H1 (cell line): Measurements from ENCODE around the gene ANGPTL4. TPM values are rescaled to one million over a fixed set of nuclear protein-coding genes. Genes with fewer than 3 reads are reported as not detected.

Source experiments
- ASH2L ChIP-seq: fragments of 200-600, 300-600 bp; sonication (generic); IDR thresholded peaks from one replicate; pipeline ENCODE4 v1.7.1; 2017; ENCODE audit warnings: low read length
- RAD21 ChIP-seq, 2 experiments: IDR thresholded peaks in 1 of 2; conservative IDR thresholded peaks in 1 of 2; 2 replicates each; pipeline ENCODE4 v1.6.1; 2011; ENCODE audit warnings: low read depth in 2 of 2, low read length in 2 of 2, improper control_type of control experiment in 1 of 2, inconsistent platforms in 1 of 2, mild to moderate bottlenecking in 1 of 2, moderate library complexity in 1 of 2
- RNF2 ChIP-seq: fragments of 200-900, 300-1000 bp; sonication (generic); IDR thresholded peaks from 2 replicates; pipeline ENCODE4 v1.7.1; 2016; ENCODE audit warnings: borderline replicate concordance, low read depth, mild to moderate bottlenecking, antibody characterized with exemption, low read length; ENCODE audit not compliant: poor library complexity, severe bottlenecking; ENCODE audit errors: missing control alignments
- polyA plus RNA-seq, 7 experiments: library from polyadenylated mRNA; depleted of rRNA in 3 of 7; stranded (reverse) in 5 of 7; unstranded in 2 of 7; fragments of >200 nt in 5 of 7; fragments of 200-250 nt in 2 of 7; gene quantifications; 1 replicate in 5 of 7; 2 replicates in 1 of 7; 4 replicates in 1 of 7; pipeline versions ENCODE4 v1.2.1 to v1.2.3, GENCODE V29; 2011 to 2013; ENCODE audit warnings: missing spikeins in 2 of 7, mixed read lengths in 2 of 7
- total RNA-seq: library from RNA; stranded (reverse); fragmentation: NEBNext Ultra II Directional; extraction: Animal tissue kit (Norgen Biotek cat#: 25700); gene quantifications from 2 replicates; pipeline ENCODE4 v1.2.1, GENCODE V29; 2021
- TF ChIP-seq, protein P1 (sequence below): fragments of 300-600 bp; sonication (generic); IDR thresholded peaks from 2 replicates; pipeline ENCODE4 v1.7.1; 2012; ENCODE audit warnings: low read length, moderate library complexity, mild to moderate bottlenecking, inconsistent platforms; ENCODE audit not compliant: insufficient replicate concordance
- TF ChIP-seq, protein P2 (sequence below), 3 experiments: IDR thresholded peaks; 1 replicate in 2 of 3; 2 replicates in 1 of 3; pipeline versions ENCODE4 v1.5.1 to v1.6.1; 2011; ENCODE audit warnings: low read length in 3 of 3, mild to moderate bottlenecking in 3 of 3, inconsistent platforms in 2 of 3, low read depth in 1 of 3, moderate library complexity in 1 of 3; ENCODE audit not compliant: insufficient read depth in 1 of 3; ENCODE audit errors: control extremely low read depth in 1 of 3

Gene ANGPTL4
- total and polyA plus RNA-seq, 2 of the 8 experiments (the other 6 are each of a cell fraction or from before 2014, with no cell fraction given) = 2.3 to 6.5 TPM

DNA sequence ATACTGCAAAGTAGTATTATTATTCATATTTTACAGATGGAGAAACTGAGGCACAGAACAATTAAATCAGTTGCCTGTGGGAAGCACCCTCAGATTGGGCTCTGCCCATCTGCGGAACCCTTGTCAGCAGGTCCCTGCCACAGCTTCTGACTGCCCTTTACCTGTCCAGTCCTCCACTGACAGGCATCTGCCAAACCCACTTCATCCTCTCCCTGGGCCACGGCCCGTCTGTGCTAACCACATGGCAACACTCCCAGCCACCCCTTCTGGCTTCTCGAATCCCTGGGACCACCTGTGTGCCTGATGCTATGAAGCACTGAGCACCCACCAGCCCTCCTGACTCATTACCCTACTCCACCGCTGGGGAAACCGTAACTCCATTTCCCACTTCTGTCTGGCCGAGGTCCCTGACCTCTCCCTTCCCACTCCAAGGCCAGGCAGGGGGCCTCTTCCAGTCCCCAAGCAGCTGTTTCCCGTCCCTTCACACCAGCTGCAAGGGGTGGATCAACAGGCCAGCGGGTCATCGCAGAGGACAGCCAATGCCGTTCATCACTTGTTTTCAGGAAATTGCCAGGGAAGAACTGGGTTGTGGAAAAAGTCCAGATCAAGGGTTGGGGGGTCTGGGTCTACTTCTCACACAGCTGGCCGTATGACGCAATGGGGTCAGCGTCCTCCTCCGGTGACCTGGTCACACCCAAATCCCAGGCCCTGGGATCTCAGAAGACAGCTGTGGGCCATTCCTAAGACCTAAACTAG is 23.4 kb upstream of the ANGPTL4 start (continued):
- TF ChIP-seq, protein P1, sequence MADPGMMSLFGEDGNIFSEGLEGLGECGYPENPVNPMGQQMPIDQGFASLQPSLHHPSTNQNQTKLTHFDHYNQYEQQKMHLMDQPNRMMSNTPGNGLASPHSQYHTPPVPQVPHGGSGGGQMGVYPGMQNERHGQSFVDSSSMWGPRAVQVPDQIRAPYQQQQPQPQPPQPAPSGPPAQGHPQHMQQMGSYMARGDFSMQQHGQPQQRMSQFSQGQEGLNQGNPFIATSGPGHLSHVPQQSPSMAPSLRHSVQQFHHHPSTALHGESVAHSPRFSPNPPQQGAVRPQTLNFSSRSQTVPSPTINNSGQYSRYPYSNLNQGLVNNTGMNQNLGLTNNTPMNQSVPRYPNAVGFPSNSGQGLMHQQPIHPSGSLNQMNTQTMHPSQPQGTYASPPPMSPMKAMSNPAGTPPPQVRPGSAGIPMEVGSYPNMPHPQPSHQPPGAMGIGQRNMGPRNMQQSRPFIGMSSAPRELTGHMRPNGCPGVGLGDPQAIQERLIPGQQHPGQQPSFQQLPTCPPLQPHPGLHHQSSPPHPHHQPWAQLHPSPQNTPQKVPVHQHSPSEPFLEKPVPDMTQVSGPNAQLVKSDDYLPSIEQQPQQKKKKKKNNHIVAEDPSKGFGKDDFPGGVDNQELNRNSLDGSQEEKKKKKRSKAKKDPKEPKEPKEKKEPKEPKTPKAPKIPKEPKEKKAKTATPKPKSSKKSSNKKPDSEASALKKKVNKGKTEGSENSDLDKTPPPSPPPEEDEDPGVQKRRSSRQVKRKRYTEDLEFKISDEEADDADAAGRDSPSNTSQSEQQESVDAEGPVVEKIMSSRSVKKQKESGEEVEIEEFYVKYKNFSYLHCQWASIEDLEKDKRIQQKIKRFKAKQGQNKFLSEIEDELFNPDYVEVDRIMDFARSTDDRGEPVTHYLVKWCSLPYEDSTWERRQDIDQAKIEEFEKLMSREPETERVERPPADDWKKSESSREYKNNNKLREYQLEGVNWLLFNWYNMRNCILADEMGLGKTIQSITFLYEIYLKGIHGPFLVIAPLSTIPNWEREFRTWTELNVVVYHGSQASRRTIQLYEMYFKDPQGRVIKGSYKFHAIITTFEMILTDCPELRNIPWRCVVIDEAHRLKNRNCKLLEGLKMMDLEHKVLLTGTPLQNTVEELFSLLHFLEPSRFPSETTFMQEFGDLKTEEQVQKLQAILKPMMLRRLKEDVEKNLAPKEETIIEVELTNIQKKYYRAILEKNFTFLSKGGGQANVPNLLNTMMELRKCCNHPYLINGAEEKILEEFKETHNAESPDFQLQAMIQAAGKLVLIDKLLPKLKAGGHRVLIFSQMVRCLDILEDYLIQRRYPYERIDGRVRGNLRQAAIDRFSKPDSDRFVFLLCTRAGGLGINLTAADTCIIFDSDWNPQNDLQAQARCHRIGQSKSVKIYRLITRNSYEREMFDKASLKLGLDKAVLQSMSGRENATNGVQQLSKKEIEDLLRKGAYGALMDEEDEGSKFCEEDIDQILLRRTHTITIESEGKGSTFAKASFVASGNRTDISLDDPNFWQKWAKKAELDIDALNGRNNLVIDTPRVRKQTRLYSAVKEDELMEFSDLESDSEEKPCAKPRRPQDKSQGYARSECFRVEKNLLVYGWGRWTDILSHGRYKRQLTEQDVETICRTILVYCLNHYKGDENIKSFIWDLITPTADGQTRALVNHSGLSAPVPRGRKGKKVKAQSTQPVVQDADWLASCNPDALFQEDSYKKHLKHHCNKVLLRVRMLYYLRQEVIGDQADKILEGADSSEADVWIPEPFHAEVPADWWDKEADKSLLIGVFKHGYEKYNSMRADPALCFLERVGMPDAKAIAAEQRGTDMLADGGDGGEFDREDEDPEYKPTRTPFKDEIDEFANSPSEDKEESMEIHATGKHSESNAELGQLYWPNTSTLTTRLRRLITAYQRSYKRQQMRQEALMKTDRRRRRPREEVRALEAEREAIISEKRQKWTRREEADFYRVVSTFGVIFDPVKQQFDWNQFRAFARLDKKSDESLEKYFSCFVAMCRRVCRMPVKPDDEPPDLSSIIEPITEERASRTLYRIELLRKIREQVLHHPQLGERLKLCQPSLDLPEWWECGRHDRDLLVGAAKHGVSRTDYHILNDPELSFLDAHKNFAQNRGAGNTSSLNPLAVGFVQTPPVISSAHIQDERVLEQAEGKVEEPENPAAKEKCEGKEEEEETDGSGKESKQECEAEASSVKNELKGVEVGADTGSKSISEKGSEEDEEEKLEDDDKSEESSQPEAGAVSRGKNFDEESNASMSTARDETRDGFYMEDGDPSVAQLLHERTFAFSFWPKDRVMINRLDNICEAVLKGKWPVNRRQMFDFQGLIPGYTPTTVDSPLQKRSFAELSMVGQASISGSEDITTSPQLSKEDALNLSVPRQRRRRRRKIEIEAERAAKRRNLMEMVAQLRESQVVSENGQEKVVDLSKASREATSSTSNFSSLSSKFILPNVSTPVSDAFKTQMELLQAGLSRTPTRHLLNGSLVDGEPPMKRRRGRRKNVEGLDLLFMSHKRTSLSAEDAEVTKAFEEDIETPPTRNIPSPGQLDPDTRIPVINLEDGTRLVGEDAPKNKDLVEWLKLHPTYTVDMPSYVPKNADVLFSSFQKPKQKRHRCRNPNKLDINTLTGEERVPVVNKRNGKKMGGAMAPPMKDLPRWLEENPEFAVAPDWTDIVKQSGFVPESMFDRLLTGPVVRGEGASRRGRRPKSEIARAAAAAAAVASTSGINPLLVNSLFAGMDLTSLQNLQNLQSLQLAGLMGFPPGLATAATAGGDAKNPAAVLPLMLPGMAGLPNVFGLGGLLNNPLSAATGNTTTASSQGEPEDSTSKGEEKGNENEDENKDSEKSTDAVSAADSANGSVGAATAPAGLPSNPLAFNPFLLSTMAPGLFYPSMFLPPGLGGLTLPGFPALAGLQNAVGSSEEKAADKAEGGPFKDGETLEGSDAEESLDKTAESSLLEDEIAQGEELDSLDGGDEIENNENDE = no peak
- TF ChIP-seq, protein P2, sequence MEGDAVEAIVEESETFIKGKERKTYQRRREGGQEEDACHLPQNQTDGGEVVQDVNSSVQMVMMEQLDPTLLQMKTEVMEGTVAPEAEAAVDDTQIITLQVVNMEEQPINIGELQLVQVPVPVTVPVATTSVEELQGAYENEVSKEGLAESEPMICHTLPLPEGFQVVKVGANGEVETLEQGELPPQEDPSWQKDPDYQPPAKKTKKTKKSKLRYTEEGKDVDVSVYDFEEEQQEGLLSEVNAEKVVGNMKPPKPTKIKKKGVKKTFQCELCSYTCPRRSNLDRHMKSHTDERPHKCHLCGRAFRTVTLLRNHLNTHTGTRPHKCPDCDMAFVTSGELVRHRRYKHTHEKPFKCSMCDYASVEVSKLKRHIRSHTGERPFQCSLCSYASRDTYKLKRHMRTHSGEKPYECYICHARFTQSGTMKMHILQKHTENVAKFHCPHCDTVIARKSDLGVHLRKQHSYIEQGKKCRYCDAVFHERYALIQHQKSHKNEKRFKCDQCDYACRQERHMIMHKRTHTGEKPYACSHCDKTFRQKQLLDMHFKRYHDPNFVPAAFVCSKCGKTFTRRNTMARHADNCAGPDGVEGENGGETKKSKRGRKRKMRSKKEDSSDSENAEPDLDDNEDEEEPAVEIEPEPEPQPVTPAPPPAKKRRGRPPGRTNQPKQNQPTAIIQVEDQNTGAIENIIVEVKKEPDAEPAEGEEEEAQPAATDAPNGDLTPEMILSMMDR (IDR thresholded peaks at IDR 0.05; ENCODE audit: control extremely low read depth in 1 of 3, insufficient read depth in 1 of 3, low read depth in 1 of 3, low read length in 3 of 3) = peak in 2 of 3 experiments; percentile 27 to 39
- TF ChIP-seq RNF2 = no peak
- peak; percentile 6 to 22; a peak in 2 of 4 replicates for TF ChIP-seq RAD21 (IDR thresholded peaks at IDR 0.05 in 1 of 2, conservative IDR thresholded peaks at IDR 0.05 in 1 of 2; ENCODE audit: low read depth in 2 of 2, low read length in 2 of 2)
- no peak for TF ChIP-seq ASH2L
